Measurements from ENCODE around the gene GABBR2. TPM values are rescaled to one million over a fixed set of nuclear protein-coding genes. Genes with fewer than 3 reads are reported as not detected.

The GABBR2 gene
- total RNA-seq, 1 donor from 2014 or later = 0.84 TPM

- Histone ChIP-seq H3K4me1 (no peaks in the 10 kb centered on the region), H3K4me3 (no peak overlapping the region), H3K27ac (no peak overlapping the region), H3K36me3 (no peaks in the 10 kb centered on the region), H3K27me3 (no peaks in the 10 kb centered on the region), H3K9me3 (no peaks in the 10 kb centered on the region)
- ATAC-seq (no peak), DNase-seq (no peak)
- intact Hi-C loops (cut with DNase I) = no loop called here
- TF ChIP-seq, protein P1, sequence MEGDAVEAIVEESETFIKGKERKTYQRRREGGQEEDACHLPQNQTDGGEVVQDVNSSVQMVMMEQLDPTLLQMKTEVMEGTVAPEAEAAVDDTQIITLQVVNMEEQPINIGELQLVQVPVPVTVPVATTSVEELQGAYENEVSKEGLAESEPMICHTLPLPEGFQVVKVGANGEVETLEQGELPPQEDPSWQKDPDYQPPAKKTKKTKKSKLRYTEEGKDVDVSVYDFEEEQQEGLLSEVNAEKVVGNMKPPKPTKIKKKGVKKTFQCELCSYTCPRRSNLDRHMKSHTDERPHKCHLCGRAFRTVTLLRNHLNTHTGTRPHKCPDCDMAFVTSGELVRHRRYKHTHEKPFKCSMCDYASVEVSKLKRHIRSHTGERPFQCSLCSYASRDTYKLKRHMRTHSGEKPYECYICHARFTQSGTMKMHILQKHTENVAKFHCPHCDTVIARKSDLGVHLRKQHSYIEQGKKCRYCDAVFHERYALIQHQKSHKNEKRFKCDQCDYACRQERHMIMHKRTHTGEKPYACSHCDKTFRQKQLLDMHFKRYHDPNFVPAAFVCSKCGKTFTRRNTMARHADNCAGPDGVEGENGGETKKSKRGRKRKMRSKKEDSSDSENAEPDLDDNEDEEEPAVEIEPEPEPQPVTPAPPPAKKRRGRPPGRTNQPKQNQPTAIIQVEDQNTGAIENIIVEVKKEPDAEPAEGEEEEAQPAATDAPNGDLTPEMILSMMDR (IDR thresholded peaks at IDR 0.05) = no peak
These were observed 132.4 kb downstream of the GABBR2 start for GRCh38 chr9:98576354-98576753.

- Histone ChIP-seq H3K36me3 (no peaks in the 10 kb centered on the region), H3K9me3 (no peaks in the 10 kb centered on the region), H3K4me3 (no peak overlapping the region), H3K4me1 (no peaks in the 10 kb centered on the region), H3K27ac (no peak overlapping the region), H3K27me3 (no peaks in the 10 kb centered on the region)
- ATAC-seq (peak; percentile 59), DNase-seq (no peak)
- intact Hi-C loops (cut with DNase I) = no loop called here
- TF ChIP-seq, protein P1 (IDR thresholded peaks at IDR 0.05) = no peak
These were observed 133.1 kb downstream of the GABBR2 start for GRCh38 chr9:98575379-98576346.

DNA sequence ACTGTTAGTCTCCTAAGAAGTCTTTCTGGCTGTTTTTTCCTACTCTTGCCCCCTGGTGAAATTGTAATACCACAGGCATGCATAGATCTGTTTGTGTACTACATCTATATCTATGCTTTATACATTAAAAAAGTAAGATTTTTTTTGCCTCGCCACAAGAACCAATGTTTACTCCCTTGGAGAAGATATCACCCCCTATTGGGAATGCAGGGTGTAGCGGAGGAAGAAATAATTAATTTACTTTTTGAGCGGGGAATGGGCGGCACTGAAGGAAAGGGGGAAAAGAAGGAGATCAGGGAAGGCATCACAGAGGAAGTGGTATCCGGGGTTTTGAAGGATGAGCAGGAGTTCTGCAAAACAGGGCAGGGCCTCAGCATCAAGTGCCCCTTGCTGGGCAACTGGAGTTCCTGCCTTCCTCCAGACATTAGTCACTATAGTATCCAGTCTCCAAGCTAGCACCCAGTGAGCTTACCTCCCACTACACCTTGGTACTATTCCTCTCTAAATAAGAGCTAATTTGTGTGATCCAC, 134.9 kb downstream of the GABBR2 start:
- DNase-seq (no peak), ATAC-seq (no peak)
- TF ChIP-seq, protein P1 (IDR thresholded peaks at IDR 0.05) = no peak
- no peaks in the 10 kb centered on the region for H3K9me3 ChIP-seq
- no peak overlapping the region for H3K4me3 ChIP-seq
- H3K27me3 ChIP-seq = no peaks in the 10 kb centered on the region
- H3K4me1 ChIP-seq = no peaks in the 10 kb centered on the region
- no peak overlapping the region for H3K27ac ChIP-seq
- H3K36me3 ChIP-seq = no peaks in the 10 kb centered on the region
- intact Hi-C loops (cut with DNase I) = no loop called here

- no peaks in the 10 kb centered on the region for H3K9me3 ChIP-seq
- H3K4me1 ChIP-seq = no peaks in the 10 kb centered on the region
- H3K4me3 ChIP-seq = no peak overlapping the region
- intact Hi-C loops (cut with DNase I) = no loop called here
- no peaks in the 10 kb centered on the region for H3K36me3 ChIP-seq
- no peak overlapping the region for H3K27ac ChIP-seq
- DNase-seq = no peak
- TF ChIP-seq, protein P1 (IDR thresholded peaks at IDR 0.05) = no peak
- no peak for ATAC-seq
- H3K27me3 ChIP-seq = no peaks in the 10 kb centered on the region
These were observed 135.9 kb downstream of the GABBR2 start for GRCh38 chr9:98572796-98573195.

DNA sequence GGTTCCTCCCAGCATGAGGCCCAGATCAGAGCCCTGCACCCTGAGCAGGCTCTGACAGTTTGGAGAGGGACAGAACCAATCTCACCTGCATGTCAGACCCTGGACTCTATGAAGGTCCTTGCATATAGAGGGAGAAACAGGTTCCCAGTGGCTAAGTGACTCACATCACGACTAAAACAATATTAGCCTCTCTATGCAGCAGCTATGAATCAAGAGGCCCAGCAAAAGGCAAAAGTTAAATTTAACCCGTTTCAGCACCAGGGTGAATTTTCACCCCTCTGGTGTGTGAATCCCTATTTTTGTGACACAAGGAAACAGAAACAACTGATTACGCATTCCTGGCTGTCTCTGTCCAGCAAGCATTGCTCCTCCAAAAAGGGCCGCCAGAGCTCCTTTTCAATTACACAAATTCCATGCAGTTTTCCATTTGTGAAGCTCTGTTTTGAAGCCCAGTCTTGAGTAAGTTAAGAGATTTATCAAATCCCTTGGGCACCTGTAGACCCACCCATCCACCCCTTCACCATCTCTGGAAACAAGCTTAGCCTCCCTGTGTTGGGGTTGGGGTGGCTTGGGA, 136.6 kb downstream of the GABBR2 start:
- DNase-seq (no peak), ATAC-seq (no peak)
- intact Hi-C loops (cut with DNase I) = no loop called here
- Histone ChIP-seq H3K27me3 (no peaks in the 10 kb centered on the region), H3K9me3 (no peaks in the 10 kb centered on the region), H3K36me3 (no peaks in the 10 kb centered on the region), H3K4me3 (no peak overlapping the region), H3K4me1 (no peaks in the 10 kb centered on the region), H3K27ac (no peak overlapping the region)
- TF ChIP-seq, protein P1 (IDR thresholded peaks at IDR 0.05) = no peak
